ENCODE measurements around the gene NOC2L. TPM values are rescaled to one million over a fixed set of nuclear protein-coding genes. Genes with fewer than 3 reads are reported as not detected.
A peak's percentile ranks its signal among the peaks of the same experiment; 100 is the strongest.

Gene NOC2L
- total and polyA plus RNA-seq, 2 donors (not counting 3 experiments of a cell fraction or from before 2014, with no cell fraction given) = 55.3 to 87.9 TPM

GRCh38 chr1:998745-998994 lies 39.6 kb upstream of the NOC2L start:
- DNase-seq (ENCODE audit: low read depth, low spot score) = no peak

GRCh38 chr1:997993-998744 lies 39.1 kb upstream of the NOC2L start:
- peak overlapping the region in 1 of 3 experiments; percentile 51 for H3K4me3 ChIP-seq (replicated peaks in 1 of 3; ENCODE audit: insufficient read depth in 1 of 3, low read depth in 1 of 3, low read length in 3 of 3)
- peaks cover 0 to 19% of the 10 kb centered on the region in 2 experiments for H3K27me3 ChIP-seq (ENCODE audit: control insufficient read depth in 2 of 2, insufficient read depth in 2 of 2, low read length in 2 of 2)
- no peaks in the 10 kb centered on the region for H3K79me2 ChIP-seq (ENCODE audit: control insufficient read depth, insufficient read depth, low read length)
- dilution Hi-C loops (cut with MboI; ENCODE audit: extremely low pct_ligation_motif_present, low sequenced_read_pairs) = no loop called here
- H3K9ac ChIP-seq (replicated peaks; ENCODE audit: extremely low read depth, insufficient read depth, low read length) = no peak overlapping the region
- H4K20me1 ChIP-seq (replicated peaks; ENCODE audit: control insufficient read depth, extremely low read depth, insufficient read depth, low read length) = no peaks in the 10 kb centered on the region
- no peaks in the 10 kb centered on the region for H3K9me1 ChIP-seq (replicated peaks; ENCODE audit: control insufficient read depth, extremely low read depth, insufficient read depth, low read length)
- TF ChIP-seq POLR2AphosphoS5 (IDR thresholded peaks at IDR 0.05; ENCODE audit: insufficient read depth, low read depth, low read length) = no peak
- no peak for TF ChIP-seq JUN (IDR thresholded peaks at IDR 0.05; ENCODE audit: borderline replicate concordance, insufficient read depth, insufficient read length, low read depth)
- no peak for TF ChIP-seq POLR2A (IDR thresholded peaks at IDR 0.05; ENCODE audit: low read depth, low read length)
- no peak for TF ChIP-seq GATA2 (IDR thresholded peaks at IDR 0.05; ENCODE audit: insufficient read depth, insufficient read length, low read depth, low read length)
- no peak for TF ChIP-seq FOS (IDR thresholded peaks at IDR 0.05; ENCODE audit: borderline replicate concordance, insufficient read depth, low read length)
- peak; percentile 22 for TF ChIP-seq EZH2 (IDR thresholded peaks at IDR 0.05; ENCODE audit: borderline replicate concordance, low read depth, low read length, severe bottlenecking)
- TF ChIP-seq MAX (IDR thresholded peaks at IDR 0.05; ENCODE audit: insufficient read depth, insufficient read length) = no peak
- TF ChIP-seq CTCF (IDR thresholded peaks at IDR 0.05; ENCODE audit: extremely low read depth in 1 of 2, insufficient read depth in 1 of 2, low read depth in 1 of 2, low read length in 2 of 2) = no peak
- POLR2A ChIA-PET = no interaction called here
- H3K36me3 ChIP-seq (ENCODE audit: control insufficient read depth in 2 of 2, extremely low read depth in 1 of 2, insufficient read depth in 2 of 2, low read length in 2 of 2) = no peaks in the 10 kb centered on the region
- DNase-seq (ENCODE audit: low read depth, low spot score) (no peak), FAIRE-seq (no peak)
- H2AFZ ChIP-seq (ENCODE audit: low read depth, low read length) = no peak overlapping the region
- no peaks in the 10 kb centered on the region for H3K9me3 ChIP-seq (replicated peaks; ENCODE audit: control insufficient read depth, insufficient read depth, low read length)
- H3K27ac ChIP-seq (ENCODE audit: insufficient read depth, low read depth, low read length) = no peak overlapping the region
- H3K4me1 ChIP-seq (ENCODE audit: control insufficient read depth, extremely low read depth, insufficient read depth, low read length) = peaks cover 9% of the 10 kb centered on the region
- H3K4me2 ChIP-seq (ENCODE audit: insufficient read depth, low read length) = no peak overlapping the region
- no TSS peak for BruUV-seq (replicated peaks)
- CTCF ChIA-PET = interaction anchor here (1.8 kb wide), 1 partner anchor 14 kb away, joined by 13 read pairs; no protein-coding TSS in a partner anchor
- intact Hi-C loops (cut with micrococcal nuclease) = no loop called here

More at GRCh38 chr1:998745-998994, 39.6 kb upstream of the NOC2L start:
- FAIRE-seq = no peak
- H3K79me2 ChIP-seq (ENCODE audit: control insufficient read depth, insufficient read depth, low read length) = no peaks in the 10 kb centered on the region
- TF ChIP-seq EZH2 (IDR thresholded peaks at IDR 0.05; ENCODE audit: borderline replicate concordance, low read depth, low read length, severe bottlenecking) (no peak), GATA2 (IDR thresholded peaks at IDR 0.05; ENCODE audit: insufficient read depth, insufficient read length, low read depth, low read length) (no peak), POLR2A (IDR thresholded peaks at IDR 0.05; ENCODE audit: low read depth, low read length) (no peak)
- peak overlapping the region in 2 of 3 experiments; percentile 51 to 55 for H3K4me3 ChIP-seq (replicated peaks in 1 of 3; ENCODE audit: insufficient read depth in 1 of 3, low read depth in 1 of 3, low read length in 3 of 3)
- H3K36me3 ChIP-seq (ENCODE audit: control insufficient read depth in 2 of 2, extremely low read depth in 1 of 2, insufficient read depth in 2 of 2, low read length in 2 of 2) = no peaks in the 10 kb centered on the region
- no TSS peak for BruUV-seq (replicated peaks)
- dilution Hi-C loops (cut with MboI; ENCODE audit: extremely low pct_ligation_motif_present, low sequenced_read_pairs) (no loop called here), intact Hi-C loops (cut with micrococcal nuclease) (no loop called here)
- H3K9me3 ChIP-seq (replicated peaks; ENCODE audit: control insufficient read depth, insufficient read depth, low read length) = no peaks in the 10 kb centered on the region
- POLR2A ChIA-PET = no interaction called here
- H4K20me1 ChIP-seq (replicated peaks; ENCODE audit: control insufficient read depth, extremely low read depth, insufficient read depth, low read length) = no peaks in the 10 kb centered on the region
- peak overlapping the region; percentile 91 for H3K9ac ChIP-seq (replicated peaks; ENCODE audit: extremely low read depth, insufficient read depth, low read length)
- H3K27me3 ChIP-seq (ENCODE audit: control insufficient read depth in 2 of 2, insufficient read depth in 2 of 2, low read length in 2 of 2) = peaks cover 0 to 19% of the 10 kb centered on the region in 2 experiments
- CTCF ChIA-PET = no interaction called here
- H3K27ac ChIP-seq (ENCODE audit: insufficient read depth, low read depth, low read length) = no peak overlapping the region
- H3K4me2 ChIP-seq (ENCODE audit: insufficient read depth, low read length) = peak overlapping the region; percentile 43
- no peaks in the 10 kb centered on the region for H3K9me1 ChIP-seq (replicated peaks; ENCODE audit: control insufficient read depth, extremely low read depth, insufficient read depth, low read length)
- H3K4me1 ChIP-seq (ENCODE audit: control insufficient read depth, extremely low read depth, insufficient read depth, low read length) = peaks cover 9% of the 10 kb centered on the region
- no peak overlapping the region for H2AFZ ChIP-seq (ENCODE audit: low read depth, low read length)

Measured in endothelial cell of umbilical vein (primary cell).